A673 (cell line): Measurements from ENCODE around the gene WLS. TPM values are rescaled to one million over a fixed set of nuclear protein-coding genes. Genes with fewer than 3 reads are reported as not detected.
"Not testable (repeated sequence)": the region's sequence is repeated elsewhere in the genome, so short reads cannot be mapped to it uniquely, and the experiment has no call there.

ENCODE experiments used
- BruUV-seq: library from RNA; stranded (reverse); fragments of 400-500 nt; replicated peaks from 2 replicates; lab custom pipeline; 2021; lab: Mats Ljungman, UMichigan
- CTCF ChIA-PET: fragments of 300-600 bp; sonication (Branson Sonifier 250); formaldehyde crosslinking; loops from one replicate; lab custom pipeline; 2022; ENCODE audit warnings: antibody characterized with exemption; lab: Charles Lee
- POLR2A ChIA-PET: fragments of 300-600 bp; sonication (Branson Sonifier 250); formaldehyde crosslinking; loops from one replicate; lab custom pipeline; 2022; ENCODE audit warnings: antibody characterized with exemption; ENCODE audit not compliant: low non-redundant PET; lab: Charles Lee
- DNase-seq: peaks from one replicate; pipeline ENCODE4 v3.0.0-alpha.2; 2015; ENCODE audit warnings: low spot score
- H3K27ac ChIP-seq: fragments of 200-600 bp; sonication (generic); 2 replicates; pipeline ENCODE4 v1.5.1; 2016; ENCODE audit warnings: mixed run types, low read depth, mild to moderate bottlenecking, mixed read lengths, antibody characterized with exemption, low read length; ENCODE audit not compliant: poor library complexity, severe bottlenecking
- H3K27me3 ChIP-seq: fragments of 200-600 bp; sonication (generic); replicated peaks from 2 replicates; pipeline ENCODE4 v1.6.1; 2017; ENCODE audit warnings: mixed run types, low read depth, mild to moderate bottlenecking, mixed read lengths, antibody characterized with exemption, low read length; ENCODE audit not compliant: insufficient read depth, poor library complexity
- H3K36me3 ChIP-seq: fragments of 200-600 bp; sonication (generic); 2 replicates; pipeline ENCODE4 v1.6.1; 2016; ENCODE audit warnings: mixed run types, mild to moderate bottlenecking, mixed read lengths, antibody characterized with exemption, low read length; ENCODE audit not compliant: insufficient read depth, poor library complexity, severe bottlenecking
- H3K4me1 ChIP-seq: fragments of 200-600 bp; sonication (generic); 2 replicates; pipeline ENCODE4 v1.6.1; 2017; ENCODE audit warnings: mixed run types, mild to moderate bottlenecking, mixed read lengths, antibody characterized with exemption, low read length; ENCODE audit not compliant: insufficient read depth, poor library complexity, severe bottlenecking
- H3K4me3 ChIP-seq: fragments of 200-600 bp; sonication (generic); 2 replicates; pipeline ENCODE4 v1.5.1; 2016; ENCODE audit warnings: low read depth, mixed run types, mild to moderate bottlenecking, mixed read lengths, low read length; ENCODE audit not compliant: poor library complexity, severe bottlenecking
- H3K9me3 ChIP-seq: fragments of 200-600 bp; sonication (generic); 2 replicates; pipeline ENCODE4 v1.6.1; 2016; ENCODE audit warnings: mixed run types, low read depth, mild to moderate bottlenecking, mixed read lengths, antibody characterized with exemption, low read length; ENCODE audit not compliant: poor library complexity, severe bottlenecking
- EZH2 ChIP-seq: fragments of 200-600 bp; sonication (generic); IDR thresholded peaks from 2 replicates; pipeline ENCODE4 v1.6.1; 2017; ENCODE audit warnings: borderline replicate concordance, low read depth, mild to moderate bottlenecking, mixed read lengths, antibody characterized with exemption, low read length; ENCODE audit not compliant: poor library complexity, severe bottlenecking
- intact Hi-C: fragments of 100-400 bp; cut with micrococcal nuclease; formaldehyde crosslinking; loops from one replicate; pipeline ENCODE4 v1.10.0; 2022; ENCODE audit not compliant: unreplicated experiment
- total RNA-seq: library from RNA; stranded (reverse); gene quantifications from 2 replicates; pipeline ENCODE4 v1.2.3, GENCODE V29; 2021
- TF ChIP-seq, protein P1 (sequence below): fragments of 300-800, 200-600 bp; sonication (generic); conservative IDR thresholded peaks from 2 replicates; pipeline ENCODE4 v1.5.1; 2017; ENCODE audit warnings: low read depth, mild to moderate bottlenecking, antibody characterized with exemption, low read length, moderate library complexity, mixed read lengths

Gene WLS
- total RNA-seq, 1 experiment from 2014 or later: 144 TPM

GRCh38 chr1:68268896-68269483, 36.7 kb upstream of the WLS start:
- intact Hi-C loops: no loop called here
- ChIA-PET CTCF (no interaction called here), POLR2A (no interaction called here)
- Histone ChIP-seq H3K4me1 (no peaks in the 10 kb centered on the region), H3K27ac (no peak overlapping the region), H3K9me3 (no peaks in the 10 kb centered on the region), H3K4me3 (no peak overlapping the region), H3K27me3 (no peaks in the 10 kb centered on the region), H3K36me3 (no peaks in the 10 kb centered on the region)
- no peak for TF ChIP-seq EZH2
- TF ChIP-seq, protein P1, sequence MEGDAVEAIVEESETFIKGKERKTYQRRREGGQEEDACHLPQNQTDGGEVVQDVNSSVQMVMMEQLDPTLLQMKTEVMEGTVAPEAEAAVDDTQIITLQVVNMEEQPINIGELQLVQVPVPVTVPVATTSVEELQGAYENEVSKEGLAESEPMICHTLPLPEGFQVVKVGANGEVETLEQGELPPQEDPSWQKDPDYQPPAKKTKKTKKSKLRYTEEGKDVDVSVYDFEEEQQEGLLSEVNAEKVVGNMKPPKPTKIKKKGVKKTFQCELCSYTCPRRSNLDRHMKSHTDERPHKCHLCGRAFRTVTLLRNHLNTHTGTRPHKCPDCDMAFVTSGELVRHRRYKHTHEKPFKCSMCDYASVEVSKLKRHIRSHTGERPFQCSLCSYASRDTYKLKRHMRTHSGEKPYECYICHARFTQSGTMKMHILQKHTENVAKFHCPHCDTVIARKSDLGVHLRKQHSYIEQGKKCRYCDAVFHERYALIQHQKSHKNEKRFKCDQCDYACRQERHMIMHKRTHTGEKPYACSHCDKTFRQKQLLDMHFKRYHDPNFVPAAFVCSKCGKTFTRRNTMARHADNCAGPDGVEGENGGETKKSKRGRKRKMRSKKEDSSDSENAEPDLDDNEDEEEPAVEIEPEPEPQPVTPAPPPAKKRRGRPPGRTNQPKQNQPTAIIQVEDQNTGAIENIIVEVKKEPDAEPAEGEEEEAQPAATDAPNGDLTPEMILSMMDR: no peak
- no TSS peak for BruUV-seq
- DNase-seq: no peak

- H3K36me3 ChIP-seq, H3K4me1 ChIP-seq, H3K27me3 ChIP-seq, H3K27ac ChIP-seq, BruUV-seq, H3K4me3 ChIP-seq, H3K9me3 ChIP-seq, CTCF ChIA-PET, DNase-seq, POLR2A ChIA-PET, intact Hi-C loops: not testable (repeated sequence)
These were observed 24.5 kb upstream of the WLS start for GRCh38 chr1:68256824-68257223.

DNA sequence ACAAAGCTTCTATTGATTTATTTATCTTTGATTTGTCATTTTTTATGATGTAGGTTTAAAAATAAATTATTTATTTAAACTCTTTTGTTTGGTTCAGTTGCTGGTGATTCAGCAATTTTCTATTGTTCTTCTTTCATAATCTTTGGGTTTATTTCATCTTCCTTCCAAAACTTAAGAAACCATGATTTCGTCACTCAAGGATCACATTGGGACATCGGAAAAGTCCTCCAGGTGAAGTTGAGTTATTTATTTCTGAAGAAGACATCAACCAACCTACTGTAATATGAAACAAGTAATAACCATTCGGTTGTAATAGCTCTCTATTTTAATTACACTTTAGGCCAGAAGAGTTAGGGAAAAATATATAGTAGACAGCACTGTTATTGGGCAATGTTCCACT, 23.0 kb upstream of the WLS start:
- POLR2A ChIA-PET: no interaction called here
- CTCF ChIA-PET: no interaction called here
- DNase-seq: no peak
- BruUV-seq: no TSS peak
- TF ChIP-seq, protein P1: no peak
- TF ChIP-seq EZH2: no peak
- Histone ChIP-seq H3K9me3 (no peaks in the 10 kb centered on the region), H3K36me3 (no peaks in the 10 kb centered on the region), H3K27ac (no peak overlapping the region), H3K4me3 (no peak overlapping the region), H3K4me1 (no peaks in the 10 kb centered on the region), H3K27me3 (no peaks in the 10 kb centered on the region)
- intact Hi-C loops: no loop called here

DNA sequence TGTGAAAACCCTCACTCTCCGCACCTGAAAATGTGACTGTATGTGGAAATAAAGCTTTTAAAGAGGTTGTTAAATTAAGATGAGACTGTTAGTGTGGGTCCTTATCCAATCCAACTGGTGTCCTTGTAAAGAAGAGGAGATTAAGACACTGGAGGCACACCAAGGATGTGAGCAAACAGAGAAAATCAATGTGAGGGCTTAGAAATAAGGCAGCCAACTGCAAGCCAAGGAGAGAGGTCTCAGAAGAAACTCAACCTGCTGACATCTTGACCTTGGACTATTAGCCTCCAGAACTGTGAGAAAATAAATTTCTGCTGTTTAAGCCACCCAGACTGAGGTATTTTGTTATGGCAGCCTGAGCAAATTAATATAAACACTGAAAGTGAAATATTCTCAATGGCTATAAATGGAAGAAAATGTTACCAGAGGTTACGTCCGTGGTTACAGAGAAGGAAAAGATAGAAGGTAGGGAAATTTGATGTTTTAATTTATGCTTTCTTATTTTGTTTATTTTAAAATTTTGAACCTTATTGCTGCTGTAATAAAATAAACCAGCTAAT, 22.4 kb upstream of the WLS start:
- no peak for DNase-seq
- Histone ChIP-seq H3K4me1 (no peaks in the 10 kb centered on the region), H3K4me3 (no peak overlapping the region), H3K27me3 (no peaks in the 10 kb centered on the region), H3K27ac (no peak overlapping the region), H3K9me3 (no peaks in the 10 kb centered on the region), H3K36me3 (no peaks in the 10 kb centered on the region)
- ChIA-PET CTCF (no interaction called here), POLR2A (no interaction called here)
- no TSS peak for BruUV-seq
- TF ChIP-seq, protein P1: no peak
- no peak for TF ChIP-seq EZH2
- intact Hi-C loops: no loop called here
